ENCODE results near the gene NUDT15.

DNA sequence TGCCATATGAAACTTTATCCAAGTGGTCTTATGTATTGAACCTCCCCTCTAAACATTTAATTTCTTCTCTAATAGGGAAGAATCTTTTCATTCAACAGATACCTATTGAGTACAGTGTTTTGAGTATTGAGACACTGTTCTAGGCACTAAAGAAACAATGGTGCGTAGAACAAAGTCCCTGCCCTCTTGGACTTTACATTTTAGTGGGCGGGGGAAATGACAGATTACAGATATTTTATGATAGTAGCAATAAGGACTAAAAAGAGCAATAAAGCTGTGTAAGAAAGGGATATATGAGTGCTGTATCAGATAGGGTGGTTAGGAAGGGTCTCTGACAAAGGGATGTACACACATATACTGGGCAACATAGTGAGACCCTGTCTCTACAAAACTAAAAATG lies 5.4 kb downstream of the NUDT15 start:
- TF ChIP-seq, protein P1, sequence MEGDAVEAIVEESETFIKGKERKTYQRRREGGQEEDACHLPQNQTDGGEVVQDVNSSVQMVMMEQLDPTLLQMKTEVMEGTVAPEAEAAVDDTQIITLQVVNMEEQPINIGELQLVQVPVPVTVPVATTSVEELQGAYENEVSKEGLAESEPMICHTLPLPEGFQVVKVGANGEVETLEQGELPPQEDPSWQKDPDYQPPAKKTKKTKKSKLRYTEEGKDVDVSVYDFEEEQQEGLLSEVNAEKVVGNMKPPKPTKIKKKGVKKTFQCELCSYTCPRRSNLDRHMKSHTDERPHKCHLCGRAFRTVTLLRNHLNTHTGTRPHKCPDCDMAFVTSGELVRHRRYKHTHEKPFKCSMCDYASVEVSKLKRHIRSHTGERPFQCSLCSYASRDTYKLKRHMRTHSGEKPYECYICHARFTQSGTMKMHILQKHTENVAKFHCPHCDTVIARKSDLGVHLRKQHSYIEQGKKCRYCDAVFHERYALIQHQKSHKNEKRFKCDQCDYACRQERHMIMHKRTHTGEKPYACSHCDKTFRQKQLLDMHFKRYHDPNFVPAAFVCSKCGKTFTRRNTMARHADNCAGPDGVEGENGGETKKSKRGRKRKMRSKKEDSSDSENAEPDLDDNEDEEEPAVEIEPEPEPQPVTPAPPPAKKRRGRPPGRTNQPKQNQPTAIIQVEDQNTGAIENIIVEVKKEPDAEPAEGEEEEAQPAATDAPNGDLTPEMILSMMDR (IDR thresholded peaks at IDR 0.05) = no peak
- no peak for TF ChIP-seq EP300 (IDR thresholded peaks at IDR 0.05)
- TF ChIP-seq POLR2A (IDR thresholded peaks at IDR 0.05) = no peak

Data from ovary (tissue), 3 donors.